HEK293 (cell line): Measurements from ENCODE around the gene NFAT5.

Experiments
- CTCF ChIA-PET: fragments of 350-600 bp; formaldehyde crosslinking; extraction: SDS; loops from one replicate; lab custom pipeline; 2021; ENCODE audit warnings: antibody characterized with exemption; lab: Yijun Ruan, JAX
- POLR2A ChIA-PET: fragments of 300-600 bp; formaldehyde crosslinking; extraction: SDS; loops from one replicate; lab custom pipeline; 2020; ENCODE audit warnings: antibody characterized with exemption, inconsistent platforms; lab: Yijun Ruan, JAX
- H3K27ac ChIP-seq: fragments of 200-500 bp; sonication (Bioruptor generic); 2 replicates; pipeline ENCODE4 v1.5.1; 2014; ENCODE audit warnings: low read depth, low read length, control low read depth, inconsistent platforms; ENCODE audit errors: extremely low read depth
- H3K36me3 ChIP-seq, 2 experiments: fragments of 200-500 bp in 1 of 2; sonication (Bioruptor generic) in 1 of 2; 1 replicate in 1 of 2; 2 replicates in 1 of 2; pipeline ENCODE4 v1.5.1; 2014 to 2017; ENCODE audit warnings: inconsistent platforms in 2 of 2, low read length in 2 of 2; ENCODE audit not compliant: control insufficient read depth in 2 of 2, insufficient read depth in 1 of 2
- H3K4me1 ChIP-seq: fragments of 200-500 bp; sonication (Bioruptor generic); 2 replicates; pipeline ENCODE4 v1.5.1; 2014; ENCODE audit warnings: mild to moderate bottlenecking, low read length, inconsistent platforms; ENCODE audit not compliant: control insufficient read depth, insufficient read depth
- H3K4me3 ChIP-seq: 2 replicates; pipeline ENCODE4 v1.5.1; 2011; ENCODE audit warnings: low read depth, mild to moderate bottlenecking, control low read depth, low read length, moderate library complexity
- H3K9me3 ChIP-seq: fragments of 200-500 bp; sonication (Bioruptor generic); 2 replicates; pipeline ENCODE4 v1.5.1; 2014; ENCODE audit warnings: low read depth, low read length, inconsistent platforms; ENCODE audit not compliant: control insufficient read depth, insufficient read depth
- GLIS2 ChIP-seq: fragments of 450-650 bp; formaldehyde crosslinking; IDR thresholded peaks from 2 replicates; pipeline ENCODE4 v1.5.1; 2016; ENCODE audit warnings: missing biosample characterization, missing genetic modification characterization
- HOXA7 ChIP-seq: sonication (generic); formaldehyde crosslinking; IDR thresholded peaks from 2 replicates; pipeline ENCODE4 v1.8.1; 2022; ENCODE audit warnings: missing genetic modification reagents, borderline replicate concordance
- MEIS1 ChIP-seq: sonication (generic); formaldehyde crosslinking; IDR thresholded peaks from 2 replicates; pipeline ENCODE4 v1.8.1; 2022; ENCODE audit warnings: missing genetic modification reagents, mild to moderate bottlenecking, borderline replicate concordance
- SCRT1 ChIP-seq: fragments of 450-650 bp; formaldehyde crosslinking; IDR thresholded peaks from 2 replicates; pipeline ENCODE4 v1.5.1; 2016; ENCODE audit warnings: missing biosample characterization, missing genetic modification characterization, borderline replicate concordance
- ZBTB20 ChIP-seq: fragments of 450-650 bp; formaldehyde crosslinking; IDR thresholded peaks from 2 replicates; pipeline ENCODE4 v1.5.1; 2016; ENCODE audit warnings: missing biosample characterization, missing genetic modification characterization
- ZNF132 ChIP-seq: fragments of 450-650 bp; formaldehyde crosslinking; IDR thresholded peaks from 2 replicates; pipeline ENCODE4 v1.5.1; 2017; ENCODE audit warnings: missing biosample characterization, missing genetic modification characterization, borderline replicate concordance
- ZNF311 ChIP-seq: fragments of 450-650 bp; formaldehyde crosslinking; IDR thresholded peaks from 2 replicates; pipeline ENCODE4 v1.5.1; 2017; ENCODE audit warnings: missing biosample characterization, missing genetic modification characterization, borderline replicate concordance
- ZNF341 ChIP-seq: fragments of 450-650 bp; formaldehyde crosslinking; IDR thresholded peaks from 2 replicates; pipeline ENCODE4; 2016; ENCODE audit warnings: low read depth, missing biosample characterization, missing genetic modification characterization
- ZNF37A ChIP-seq: fragments of 450-650 bp; IDR thresholded peaks from 2 replicates; pipeline ENCODE4 v1.5.1; 2018; ENCODE audit warnings: missing biosample characterization, missing genetic modification characterization
- ZNF433 ChIP-seq: fragments of 450-650 bp; formaldehyde crosslinking; IDR thresholded peaks from 2 replicates; pipeline ENCODE4 v1.5.1; 2016; ENCODE audit warnings: missing biosample characterization, missing genetic modification characterization, low read depth
- ZNF510 ChIP-seq: fragments of 450-650 bp; formaldehyde crosslinking; IDR thresholded peaks from 2 replicates; pipeline ENCODE4 v1.5.1; 2018; ENCODE audit warnings: mild to moderate bottlenecking, missing genetic modification characterization, missing biosample characterization; ENCODE audit not compliant: insufficient replicate concordance
- ZNF560 ChIP-seq: fragments of 450-650 bp; formaldehyde crosslinking; IDR thresholded peaks from 2 replicates; pipeline ENCODE4 v1.5.1; 2017; ENCODE audit warnings: missing biosample characterization, missing genetic modification characterization, borderline replicate concordance
- ZNF621 ChIP-seq: fragments of 450-650 bp; formaldehyde crosslinking; IDR thresholded peaks from 2 replicates; pipeline ENCODE4 v1.5.1; 2017; ENCODE audit warnings: missing biosample characterization, missing genetic modification characterization
- ZNF626 ChIP-seq: fragments of 450-650 bp; sonication (Bioruptor Pico); formaldehyde crosslinking; IDR thresholded peaks from 2 replicates; pipeline ENCODE4 v1.5.1; 2018; ENCODE audit warnings: missing biosample characterization, missing genetic modification characterization, inconsistent platforms
- ZNF670 ChIP-seq: fragments of 450-650 bp; formaldehyde crosslinking; IDR thresholded peaks from 2 replicates; pipeline ENCODE4 v1.5.1; 2016; ENCODE audit warnings: missing biosample characterization, missing genetic modification characterization, low read depth
- TF ChIP-seq, protein P1 (sequence below): fragments of 450-650 bp; formaldehyde crosslinking; IDR thresholded peaks from 2 replicates; pipeline ENCODE4 v1.5.1; 2016; ENCODE audit warnings: missing biosample characterization, missing genetic modification characterization
- TF ChIP-seq, protein P2 (sequence below): sonication (generic); formaldehyde crosslinking; IDR thresholded peaks from 2 replicates; pipeline ENCODE4 v1.8.1; 2022; ENCODE audit warnings: mild to moderate bottlenecking, moderate library complexity, missing genetic modification reagents
- TF ChIP-seq, protein P3 (sequence below): fragments of 450-650 bp; formaldehyde crosslinking; IDR thresholded peaks from 2 replicates; pipeline ENCODE4 v1.5.1; 2016; ENCODE audit warnings: missing biosample characterization, missing genetic modification characterization
- TF ChIP-seq, protein P4 (sequence below): fragments of 450-650 bp; formaldehyde crosslinking; IDR thresholded peaks from 2 replicates; pipeline ENCODE4 v1.5.1; 2016; ENCODE audit warnings: missing biosample characterization, missing genetic modification characterization

NFAT5 gene

DNA sequence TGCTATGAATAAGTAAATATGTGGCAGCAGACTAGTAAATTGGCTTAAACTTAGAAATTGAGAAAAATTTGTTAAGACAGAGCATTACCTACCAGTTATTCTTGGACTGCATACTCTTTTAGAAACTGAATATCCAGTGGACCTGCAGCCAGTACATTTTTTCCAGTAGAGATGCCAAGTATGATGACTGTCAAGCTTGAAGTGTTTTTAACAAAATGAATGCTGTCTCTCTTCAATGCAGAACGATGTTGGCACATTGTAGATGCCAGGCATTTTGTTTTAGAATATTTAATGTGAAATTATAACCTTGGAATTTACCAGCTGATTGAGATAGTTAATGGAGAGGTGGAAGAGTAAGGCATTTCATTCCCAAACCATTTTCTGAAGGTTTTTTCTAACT is 52.5 kb downstream of the NFAT5 start:
- ChIA-PET POLR2A (interaction anchor here (0.6 kb wide), 1 partner anchor 25 kb away, joined by 3 read pairs; no protein-coding TSS in a partner anchor), CTCF (interaction anchor here (0.7 to 1.8 kb wide), 2 partner anchors 132 to 220 kb away, joined by 3 to 4 read pairs; no protein-coding TSS in a partner anchor)
- peaks cover 3% of the 10 kb centered on the region in 2 experiments; a peak in 2 of 3 replicates for H3K36me3 ChIP-seq
- H3K4me3 ChIP-seq, result no peak overlapping the region
- TF ChIP-seq ZNF621 (tag by site-specific recombination) (no peak), SCRT1 (no peak), HOXA7 (no peak), ZNF510 (tag by site-specific recombination) (no peak), MEIS1 (no peak), ZNF433 (tag by site-specific recombination) (no peak), ZNF132 (tag by site-specific recombination) (no peak), GLIS2 (tag by site-specific recombination) (no peak), ZNF311 (tag by site-specific recombination) (no peak), ZNF560 (no peak), ZNF670 (tag by site-specific recombination) (no peak), ZNF37A (tag by site-specific recombination) (no peak), ZBTB20 (tag by site-specific recombination) (no peak)
- TF ChIP-seq, protein P1, sequence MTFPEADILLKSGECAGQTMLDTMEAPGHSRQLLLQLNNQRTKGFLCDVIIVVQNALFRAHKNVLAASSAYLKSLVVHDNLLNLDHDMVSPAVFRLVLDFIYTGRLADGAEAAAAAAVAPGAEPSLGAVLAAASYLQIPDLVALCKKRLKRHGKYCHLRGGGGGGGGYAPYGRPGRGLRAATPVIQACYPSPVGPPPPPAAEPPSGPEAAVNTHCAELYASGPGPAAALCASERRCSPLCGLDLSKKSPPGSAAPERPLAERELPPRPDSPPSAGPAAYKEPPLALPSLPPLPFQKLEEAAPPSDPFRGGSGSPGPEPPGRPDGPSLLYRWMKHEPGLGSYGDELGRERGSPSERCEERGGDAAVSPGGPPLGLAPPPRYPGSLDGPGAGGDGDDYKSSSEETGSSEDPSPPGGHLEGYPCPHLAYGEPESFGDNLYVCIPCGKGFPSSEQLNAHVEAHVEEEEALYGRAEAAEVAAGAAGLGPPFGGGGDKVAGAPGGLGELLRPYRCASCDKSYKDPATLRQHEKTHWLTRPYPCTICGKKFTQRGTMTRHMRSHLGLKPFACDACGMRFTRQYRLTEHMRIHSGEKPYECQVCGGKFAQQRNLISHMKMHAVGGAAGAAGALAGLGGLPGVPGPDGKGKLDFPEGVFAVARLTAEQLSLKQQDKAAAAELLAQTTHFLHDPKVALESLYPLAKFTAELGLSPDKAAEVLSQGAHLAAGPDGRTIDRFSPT, result no peak
- TF ChIP-seq, protein P2, sequence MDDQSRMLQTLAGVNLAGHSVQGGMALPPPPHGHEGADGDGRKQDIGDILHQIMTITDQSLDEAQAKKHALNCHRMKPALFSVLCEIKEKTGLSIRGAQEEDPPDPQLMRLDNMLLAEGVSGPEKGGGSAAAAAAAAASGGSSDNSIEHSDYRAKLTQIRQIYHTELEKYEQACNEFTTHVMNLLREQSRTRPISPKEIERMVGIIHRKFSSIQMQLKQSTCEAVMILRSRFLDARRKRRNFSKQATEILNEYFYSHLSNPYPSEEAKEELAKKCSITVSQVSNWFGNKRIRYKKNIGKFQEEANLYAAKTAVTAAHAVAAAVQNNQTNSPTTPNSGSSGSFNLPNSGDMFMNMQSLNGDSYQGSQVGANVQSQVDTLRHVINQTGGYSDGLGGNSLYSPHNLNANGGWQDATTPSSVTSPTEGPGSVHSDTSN (CRISPR knock-in tag), result no peak
- TF ChIP-seq, protein P3, sequence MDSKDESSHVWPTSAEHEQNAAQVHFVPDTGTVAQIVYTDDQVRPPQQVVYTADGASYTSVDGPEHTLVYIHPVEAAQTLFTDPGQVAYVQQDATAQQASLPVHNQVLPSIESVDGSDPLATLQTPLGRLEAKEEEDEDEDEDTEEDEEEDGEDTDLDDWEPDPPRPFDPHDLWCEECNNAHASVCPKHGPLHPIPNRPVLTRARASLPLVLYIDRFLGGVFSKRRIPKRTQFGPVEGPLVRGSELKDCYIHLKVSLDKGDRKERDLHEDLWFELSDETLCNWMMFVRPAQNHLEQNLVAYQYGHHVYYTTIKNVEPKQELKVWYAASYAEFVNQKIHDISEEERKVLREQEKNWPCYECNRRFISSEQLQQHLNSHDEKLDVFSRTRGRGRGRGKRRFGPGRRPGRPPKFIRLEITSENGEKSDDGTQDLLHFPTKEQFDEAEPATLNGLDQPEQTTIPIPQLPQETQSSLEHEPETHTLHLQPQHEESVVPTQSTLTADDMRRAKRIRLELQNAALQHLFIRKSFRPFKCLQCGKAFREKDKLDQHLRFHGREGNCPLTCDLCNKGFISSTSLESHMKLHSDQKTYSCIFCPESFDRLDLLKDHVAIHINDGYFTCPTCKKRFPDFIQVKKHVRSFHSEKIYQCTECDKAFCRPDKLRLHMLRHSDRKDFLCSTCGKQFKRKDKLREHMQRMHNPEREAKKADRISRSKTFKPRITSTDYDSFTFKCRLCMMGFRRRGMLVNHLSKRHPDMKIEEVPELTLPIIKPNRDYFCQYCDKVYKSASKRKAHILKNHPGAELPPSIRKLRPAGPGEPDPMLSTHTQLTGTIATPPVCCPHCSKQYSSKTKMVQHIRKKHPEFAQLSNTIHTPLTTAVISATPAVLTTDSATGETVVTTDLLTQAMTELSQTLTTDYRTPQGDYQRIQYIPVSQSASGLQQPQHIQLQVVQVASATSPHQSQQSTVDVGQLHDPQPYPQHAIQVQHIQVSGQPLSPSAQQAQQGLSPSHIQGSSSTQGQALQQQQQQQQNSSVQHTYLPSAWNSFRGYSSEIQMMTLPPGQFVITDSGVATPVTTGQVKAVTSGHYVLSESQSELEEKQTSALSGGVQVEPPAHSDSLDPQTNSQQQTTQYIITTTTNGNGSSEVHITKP, result no peak
- TF ChIP-seq, protein P4, sequence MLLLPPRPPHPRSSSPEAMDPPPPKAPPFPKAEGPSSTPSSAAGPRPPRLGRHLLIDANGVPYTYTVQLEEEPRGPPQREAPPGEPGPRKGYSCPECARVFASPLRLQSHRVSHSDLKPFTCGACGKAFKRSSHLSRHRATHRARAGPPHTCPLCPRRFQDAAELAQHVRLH (tag by site-specific recombination), result no peak
- H3K9me3 ChIP-seq, result no peaks in the 10 kb centered on the region
- peaks cover 7% of the 10 kb centered on the region; the same call in 1 of the 2 replicates for H3K4me1 ChIP-seq
- no peak overlapping the region for H3K27ac ChIP-seq

DNA sequence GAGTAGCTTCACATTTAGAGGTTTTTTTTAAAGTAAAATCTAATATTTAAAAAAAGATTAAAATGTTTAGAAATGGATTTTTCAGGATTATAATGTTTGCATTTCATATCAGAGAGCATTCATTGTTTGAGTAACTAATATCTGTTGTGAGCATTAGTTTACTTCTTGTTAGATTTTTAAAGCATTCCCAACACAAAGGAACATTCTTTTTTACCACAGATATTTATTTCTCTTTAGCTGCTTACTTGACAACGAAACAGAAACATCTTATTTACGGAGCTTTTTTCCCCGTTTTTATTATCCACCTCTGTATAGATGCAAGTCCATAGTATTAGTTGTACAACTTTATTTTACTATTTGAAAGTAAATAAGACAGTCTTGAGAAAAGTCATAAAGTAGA is 53.0 kb downstream of the NFAT5 start:
- POLR2A ChIA-PET, result interaction anchor here (0.6 kb wide), 1 partner anchor 26 kb away, joined by 3 read pairs; no protein-coding TSS in a partner anchor
- peaks cover 3% of the 10 kb centered on the region; the same call in 1 of the 2 replicates for H3K4me1 ChIP-seq
- peaks cover 3% of the 10 kb centered on the region in 2 experiments; a peak in 2 of 3 replicates for H3K36me3 ChIP-seq
- no peak overlapping the region for H3K4me3 ChIP-seq
- H3K27ac ChIP-seq, result no peak overlapping the region
- H3K9me3 ChIP-seq, result no peaks in the 10 kb centered on the region
- TF ChIP-seq ZNF341 (tag by site-specific recombination), result no peak
- no peak for TF ChIP-seq ZNF626 (tag by site-specific recombination)
- CTCF ChIA-PET, result interaction anchor here (0.7 to 1.8 kb wide), 2 partner anchors 132 to 220 kb away, joined by 3 to 4 read pairs; no protein-coding TSS in a partner anchor
